A549 (cell line): ENCODE measurements around the gene CAMKMT. TPM values are rescaled to one million over a fixed set of nuclear protein-coding genes. Genes with fewer than 3 reads are reported as not detected.
A peak's percentile ranks its signal among the peaks of the same experiment; 100 is the strongest.

Experiments used
- ATAC-seq, 2 experiments: fragments of 200-7000 bp in 1 of 2; fragments of >200 bp in 1 of 2; cut with Nextera tagmentation in 1 of 2; cut with Tn5 transposase in 1 of 2; 3 replicates each; pipeline versions ENCODE4 v1.8.0 to v1.9.1; 2018 to 2020; ENCODE audit warnings: mild to moderate bottlenecking in 1 of 2, moderate library complexity in 1 of 2
- CTCF ChIA-PET: fragments of 300-600 bp; sonication (Branson Sonifier 250); formaldehyde crosslinking; extraction: SDS; loops from one replicate; lab custom pipeline; 2021; ENCODE audit warnings: antibody characterized with exemption, inconsistent platforms; lab: Yijun Ruan, JAX
- POLR2A ChIA-PET: fragments of 350-600 bp; formaldehyde crosslinking; extraction: SDS; loops from one replicate; lab custom pipeline; 2021; ENCODE audit warnings: antibody characterized with exemption, inconsistent platforms; lab: Yijun Ruan, JAX
- DNase-seq, 2 experiments: peaks; one replicate each; pipeline versions ENCODE4 v3.0.0 to v3.0.0-alpha.2; 2011 to 2016; ENCODE audit warnings: low read depth in 1 of 2, low spot score in 1 of 2
- FAIRE-seq: peaks from 2 replicates; lab custom pipeline; 2011; peaks lifted over from hg19 to GRCh38; lab: Jason Lieb, UNC
- H3K27ac ChIP-seq, 2 experiments: fragments of >200 bp; sonication (Bioruptor Twin); formaldehyde crosslinking; 3 replicates each; pipeline ENCODE4 v1.5.1; 2016 to 2017
- H3K4me1 ChIP-seq: fragments of >200 bp; sonication (Bioruptor Twin); formaldehyde crosslinking; 3 replicates; pipeline ENCODE4 v1.6.1; 2016
- H3K4me2 ChIP-seq: fragments of >200 bp; sonication (Bioruptor Twin); formaldehyde crosslinking; 3 replicates; pipeline ENCODE4 v1.6.1; 2016
- H3K4me3 ChIP-seq: fragments of >200 bp; sonication (Bioruptor Twin); formaldehyde crosslinking; 3 replicates; pipeline ENCODE4 v1.5.1; 2016
- H3K9me3 ChIP-seq: fragments of >200 bp; sonication (Bioruptor Twin); formaldehyde crosslinking; 3 replicates; pipeline ENCODE4 v1.6.1; 2016
- ATOH8 ChIP-seq: fragments of 250-450 bp; sonication (Bioruptor Pico); IDR thresholded peaks from 2 replicates; pipeline ENCODE4 v1.5.0; 2020; ENCODE audit warnings: low read depth, mild to moderate bottlenecking, moderate library complexity
- BCL3 ChIP-seq: fragments of >200 bp; sonication (Bioruptor Twin); formaldehyde crosslinking; IDR thresholded peaks from 3 replicates; pipeline ENCODE4 v1.6.1; 2016
- CBX2 ChIP-seq: fragments of 200-600 bp; sonication (generic); IDR thresholded peaks from 2 replicates; pipeline ENCODE4 v1.6.1; 2016; ENCODE audit warnings: low read depth, mild to moderate bottlenecking, borderline replicate concordance
- CHD4 ChIP-seq: fragments of 200-600 bp; sonication (generic); IDR thresholded peaks from 2 replicates; pipeline ENCODE4 v1.6.1; 2016; ENCODE audit warnings: antibody characterized with exemption, mild to moderate bottlenecking, borderline replicate concordance
- E2F6 ChIP-seq: IDR thresholded peaks from 2 replicates; pipeline ENCODE4 v1.6.1; 2012; ENCODE audit warnings: low read depth, borderline replicate concordance
- EP300 ChIP-seq, 2 experiments: fragments of >200 bp; sonication (Bioruptor Twin); formaldehyde crosslinking; IDR thresholded peaks; 2 replicates in 1 of 2; 3 replicates in 1 of 2; pipeline ENCODE4 v1.6.1; 2016 to 2017
- GATA3 ChIP-seq: IDR thresholded peaks from 2 replicates; pipeline ENCODE4 v1.6.1; 2012; ENCODE audit warnings: borderline replicate concordance
- HDAC2 ChIP-seq: fragments of 200-600 bp; sonication (generic); IDR thresholded peaks from 2 replicates; pipeline ENCODE4 v1.6.1; 2016
- HEYL ChIP-seq: fragments of 250-450 bp; sonication (Bioruptor Pico); IDR thresholded peaks from 2 replicates; pipeline ENCODE4 v1.8.0; 2021; ENCODE audit warnings: mild to moderate bottlenecking, moderate library complexity
- HOXA7 ChIP-seq: fragments of 250-450 bp; sonication (Bioruptor Pico); IDR thresholded peaks from 2 replicates; pipeline ENCODE4 v1.5.0; 2020; ENCODE audit warnings: mild to moderate bottlenecking, moderate library complexity
- HOXB13 ChIP-seq: fragments of 250-450 bp; sonication (Bioruptor Pico); IDR thresholded peaks from 2 replicates; pipeline ENCODE4 v1.5.0; 2020; ENCODE audit warnings: low read depth, mild to moderate bottlenecking, moderate library complexity
- HOXB5 ChIP-seq: fragments of 250-450 bp; sonication (Bioruptor Pico); IDR thresholded peaks from 2 replicates; pipeline ENCODE4 v1.5.0; 2020; ENCODE audit warnings: mild to moderate bottlenecking, moderate library complexity
- JUN ChIP-seq, 2 experiments: fragments of >200 bp; sonication (Bioruptor Twin); formaldehyde crosslinking; IDR thresholded peaks; 2 replicates in 1 of 2; 3 replicates in 1 of 2; pipeline ENCODE4 v1.6.1; 2016 to 2017
- MAZ ChIP-seq: fragments of 150-350 bp; IDR thresholded peaks from 2 replicates; pipeline ENCODE4 v1.6.1; 2014; ENCODE audit warnings: antibody characterized with exemption, low read depth, low read length, borderline replicate concordance
- NPAS2 ChIP-seq: fragments of 250-450 bp; sonication (Bioruptor Pico); IDR thresholded peaks from 2 replicates; pipeline ENCODE4 v1.8.0; 2022; ENCODE audit warnings: mild to moderate bottlenecking, moderate library complexity, borderline replicate concordance
- NR3C1 ChIP-seq: fragments of >200 bp; sonication (Bioruptor Twin); formaldehyde crosslinking; IDR thresholded peaks from 3 replicates; pipeline ENCODE4 v1.6.1; 2017
- RAD21 ChIP-seq, 2 experiments: fragments of >200 bp in 1 of 2; sonication (Bioruptor Twin) in 1 of 2; formaldehyde crosslinking in 1 of 2; IDR thresholded peaks in 1 of 2; conservative IDR thresholded peaks in 1 of 2; 2 replicates in 1 of 2; 3 replicates in 1 of 2; pipeline ENCODE4 v1.6.1; 2012 to 2018; ENCODE audit warnings: inconsistent platforms in 1 of 2
- REST ChIP-seq: fragments of 200-600 bp; sonication (generic); IDR thresholded peaks from 2 replicates; pipeline ENCODE4 v1.6.1; 2016; ENCODE audit warnings: antibody characterized with exemption, mild to moderate bottlenecking, moderate library complexity
- SREBF2 ChIP-seq: fragments of 450-650 bp; IDR thresholded peaks from 2 replicates; pipeline ENCODE4 v1.6.1; 2014; ENCODE audit warnings: mild to moderate bottlenecking, moderate library complexity
- ZFP36 ChIP-seq: fragments of 450-650 bp; IDR thresholded peaks from 2 replicates; pipeline ENCODE4 v1.6.1; 2014; ENCODE audit warnings: borderline replicate concordance; ENCODE audit not compliant: partially characterized antibody
- ZSCAN20 ChIP-seq: fragments of 250-450 bp; sonication (Bioruptor Pico); IDR thresholded peaks from 2 replicates; pipeline ENCODE4 v1.8.0; 2022; ENCODE audit warnings: mild to moderate bottlenecking, moderate library complexity
- WGBS: methylation state at CpG from one replicate; pipeline ENCODE4 v1.1.6; 2017; ENCODE audit errors: missing lambda C conversion rate; 5-methylcytosine and 5-hydroxymethylcytosine counted together
- polyA plus RNA-seq, 4 experiments: library from polyadenylated mRNA; depleted of rRNA in 3 of 4; stranded (reverse); fragments of >200 nt; fragmentation: RNase III in 1 of 4; extraction: RNeasy Plus Mini Kit Qiagen cat#74134 plus additional on column Dnase treatment in 1 of 4; gene quantifications; 2 replicates in 3 of 4; 3 replicates in 1 of 4; pipeline ENCODE4 v1.2.3, GENCODE V29; 2011 to 2017

The CAMKMT gene
- polyA plus RNA-seq, 2 of the 4 experiments (the other 2 are of a cell fraction): 6.5 to 15.7 TPM

- no peaks in the 10 kb centered on the region for H3K9me3 ChIP-seq
- POLR2A ChIA-PET: no interaction called here
- TF ChIP-seq ZFP36: no peak
- TF ChIP-seq EP300 (IDR thresholded peaks at IDR 0.05): no peak
- TF ChIP-seq, all 56 proteins: peak for 0
- Histone ChIP-seq H3K27ac (no peak overlapping the region), H3K4me1 (peaks cover 26% of the 10 kb centered on the region), H3K4me3 (no peak overlapping the region), H3K4me2 (peak overlapping the region; percentile 42; the same call in 2 of the 3 replicates)
- CTCF ChIA-PET: interaction anchor here (1.3 to 2.0 kb wide), 2 partner anchors 17 to 64 kb away, joined by 4 to 6 read pairs; no protein-coding TSS in a partner anchor
- DNase-seq: peak in 1 of 2 experiments; percentile 30
- WGBS: 15% methylated on average over 2 of the region's 2 CpGs
- FAIRE-seq: no peak
- ATAC-seq: no peak
These were observed 182.3 kb downstream of the CAMKMT start for GRCh38 chr2:44543773-44544725.

GRCh38 chr2:44545005-44545404 lies 183.3 kb downstream of the CAMKMT start:
- TF ChIP-seq HDAC2 (no peak), ATOH8 (CRISPR knock-in tag) (no peak), JUN (IDR thresholded peaks at IDR 0.05) (no peak), HEYL (CRISPR knock-in tag) (no peak), CBX2 (no peak), ZSCAN20 (no peak)
- no peaks in the 10 kb centered on the region for H3K9me3 ChIP-seq
- FAIRE-seq: no peak
- no peak overlapping the region for H3K4me2 ChIP-seq
- H3K4me3 ChIP-seq: no peak overlapping the region
- H3K27ac ChIP-seq: no peak overlapping the region
- no peak for ATAC-seq
- H3K4me1 ChIP-seq: peaks cover 36% of the 10 kb centered on the region
- CTCF ChIA-PET: interaction anchor here (0.6 to 2.0 kb wide), 2 partner anchors 32 to 65 kb away, joined by 3 to 6 read pairs; no protein-coding TSS in a partner anchor
- 90% methylated on average over 2 of the region's 2 CpGs for WGBS
- no peak for DNase-seq
- POLR2A ChIA-PET: no interaction called here

GRCh38 chr2:44546459-44547127 lies 184.8 kb downstream of the CAMKMT start:
- no peaks in the 10 kb centered on the region for H3K9me3 ChIP-seq
- CTCF ChIA-PET: interaction anchor here (1.7 kb wide), 1 partner anchor 67 kb away, joined by 6 read pairs; no protein-coding TSS in a partner anchor
- 71% methylated on average over 2 of the region's 2 CpGs for WGBS
- no peak for DNase-seq
- H3K27ac ChIP-seq: no peak overlapping the region
- ATAC-seq: no peak
- peaks cover 46% of the 10 kb centered on the region for H3K4me1 ChIP-seq
- H3K4me3 ChIP-seq: no peak overlapping the region
- no peak for FAIRE-seq
- H3K4me2 ChIP-seq: no peak overlapping the region
- TF ChIP-seq CHD4: no peak
- TF ChIP-seq, all 56 proteins: peak for 0
- POLR2A ChIA-PET: no interaction called here

- H3K4me2 ChIP-seq: no peak overlapping the region
- ChIA-PET CTCF (interaction anchor here (1.6 to 1.7 kb wide), 2 partner anchors 11 to 68 kb away, joined by 6 read pairs; no protein-coding TSS in a partner anchor), POLR2A (no interaction called here)
- no peak overlapping the region for H3K27ac ChIP-seq
- 77% methylated on average over 2 of the region's 2 CpGs for WGBS
- ATAC-seq (no peak), DNase-seq (no peak), FAIRE-seq (no peak)
- H3K4me1 ChIP-seq: peaks cover 46% of the 10 kb centered on the region
- H3K9me3 ChIP-seq: no peaks in the 10 kb centered on the region
- H3K4me3 ChIP-seq: no peak overlapping the region
- TF ChIP-seq E2F6: no peak
- no peak for TF ChIP-seq HOXB13 (CRISPR knock-in tag)
- no peak for TF ChIP-seq EP300 (IDR thresholded peaks at IDR 0.05)
- no peak for TF ChIP-seq SREBF2
- no peak for TF ChIP-seq HOXA7 (CRISPR knock-in tag)
- no peak for TF ChIP-seq REST
- no peak for TF ChIP-seq MAZ
- no peak for TF ChIP-seq HOXB5 (CRISPR knock-in tag)
- no peak for TF ChIP-seq NR3C1
- TF ChIP-seq BCL3: no peak
- no peak for TF ChIP-seq CHD4
- TF ChIP-seq RAD21 (conservative IDR thresholded peaks at IDR 0.05 in 1 of 2, IDR thresholded peaks at IDR 0.05 in 1 of 2): no peak
- no peak for TF ChIP-seq NPAS2 (CRISPR knock-in tag)
- no peak for TF ChIP-seq GATA3
These were observed 186.0 kb downstream of the CAMKMT start for GRCh38 chr2:44547718-44548117.
